ENCODE measurements around the gene MTURN. TPM values are rescaled to one million over a fixed set of nuclear protein-coding genes. Genes with fewer than 3 reads are reported as not detected.
"Not testable (repeated sequence)": the region's sequence is repeated elsewhere in the genome, so short reads cannot be mapped to it uniquely, and the experiment has no call there.

Gene MTURN
- total RNA-seq, 1 donor from 2014 or later: 40.9 TPM

- Histone ChIP-seq H3K9me3 (no peaks in the 10 kb centered on the region), H3K4me3 (no peak overlapping the region), H3K4me1 (peaks cover 2 to 36% of the 10 kb centered on the region in 2 donors), H3K27me3 (no peaks in the 10 kb centered on the region), H3K27ac (peak overlapping the region; percentile 54 to 79), H3K36me3 (no peaks in the 10 kb centered on the region)
- peak; percentile 54 to 85 for DNase-seq (ENCODE audit: low spot score in 2 of 2)
- TF ChIP-seq CTCF (IDR thresholded peaks at IDR 0.05): no peak
- intact Hi-C loops (cut with DNase I): loop anchor here (5.0 kb wide), 1 partner anchor 287 kb away; no protein-coding TSS in a partner anchor
Observed at GRCh38 chr7:30184791-30185487, 50.2 kb downstream of the MTURN start.

- Histone ChIP-seq H3K36me3 (no peaks in the 10 kb centered on the region), H3K9me3 (no peaks in the 10 kb centered on the region), H3K27me3 (no peaks in the 10 kb centered on the region), H3K27ac (peak overlapping the region; percentile 54 to 79), H3K4me3 (no peak overlapping the region), H3K4me1 (peaks cover 2 to 36% of the 10 kb centered on the region in 2 donors)
- intact Hi-C loops (cut with DNase I): no loop called here
- no peak for TF ChIP-seq CTCF (IDR thresholded peaks at IDR 0.05)
- no peak for DNase-seq (ENCODE audit: low spot score in 2 of 2)
Observed at GRCh38 chr7:30185496-30185895, 50.7 kb downstream of the MTURN start.

GRCh38 chr7:30186725-30187124 lies 51.9 kb downstream of the MTURN start:
- Histone ChIP-seq H3K4me3 (no peak overlapping the region), H3K9me3 (no peaks in the 10 kb centered on the region), H3K36me3 (peaks cover 0 to 3% of the 10 kb centered on the region in 2 donors), H3K4me1 (peaks cover 2 to 26% of the 10 kb centered on the region in 2 donors), H3K27ac (peak overlapping the region in 1 of 2 donors; percentile 46), H3K27me3 (no peaks in the 10 kb centered on the region)
- DNase-seq (ENCODE audit: low spot score in 2 of 2): no peak
- intact Hi-C loops (cut with DNase I): no loop called here
- no peak for TF ChIP-seq CTCF (IDR thresholded peaks at IDR 0.05)

- TF ChIP-seq CTCF (IDR thresholded peaks at IDR 0.05): no peak
- DNase-seq (ENCODE audit: low spot score in 2 of 2): no peak
- H3K27ac ChIP-seq: no peak overlapping the region
Observed at GRCh38 chr7:30187513-30187912, 52.7 kb downstream of the MTURN start.

GRCh38 chr7:30188381-30188780 lies 53.6 kb downstream of the MTURN start:
- DNase-seq (ENCODE audit: low spot score in 2 of 2); H3K36me3 ChIP-seq; H3K27ac ChIP-seq; H3K4me3 ChIP-seq; intact Hi-C loops (cut with DNase I); H3K27me3 ChIP-seq; H3K9me3 ChIP-seq: not testable (repeated sequence)
- peaks cover 0 to 15% of the 10 kb centered on the region in 2 donors for H3K4me1 ChIP-seq

More at GRCh38 chr7:30187513-30187912, 52.7 kb downstream of the MTURN start:
- Histone ChIP-seq H3K27me3 (no peaks in the 10 kb centered on the region), H3K4me1 (peaks cover 2 to 24% of the 10 kb centered on the region in 2 donors), H3K9me3 (no peaks in the 10 kb centered on the region), H3K36me3 (peaks cover 0 to 3% of the 10 kb centered on the region in 2 donors), H3K4me3 (no peak overlapping the region)
- intact Hi-C loops (cut with DNase I): no loop called here

- Histone ChIP-seq H3K4me1 (peaks cover 0 to 11% of the 10 kb centered on the region in 2 donors), H3K9me3 (no peaks in the 10 kb centered on the region), H3K4me3 (no peak overlapping the region), H3K36me3 (peaks cover 0 to 3% of the 10 kb centered on the region in 2 donors), H3K27me3 (no peaks in the 10 kb centered on the region), H3K27ac (no peak overlapping the region)
- intact Hi-C loops (cut with DNase I): no loop called here
- DNase-seq (ENCODE audit: low spot score in 2 of 2): no peak
- no peak for TF ChIP-seq CTCF (IDR thresholded peaks at IDR 0.05)
Observed at GRCh38 chr7:30188811-30189210, 54.0 kb downstream of the MTURN start.

All from ascending aorta (tissue), 2 donors.